Fibroblast of lung (primary cell): ENCODE results near the gene MAP3K8. TPM values are rescaled to one million over a fixed set of nuclear protein-coding genes. Genes with fewer than 3 reads are reported as not detected.

Source experiments
- DNase-seq, 2 donors: peaks; one replicate each; pipeline versions ENCODE4 v3.0.0 to v3.0.0-alpha.2; 2010; ENCODE audit warnings: low read depth in 2 of 2
- H2AFZ ChIP-seq: 2 replicates; pipeline ENCODE4 v1.5.1; 2012; ENCODE audit warnings: low read length, control low read depth, inconsistent platforms
- H3K27ac ChIP-seq: 2 replicates; pipeline ENCODE4 v1.5.1; 2011; ENCODE audit warnings: low read length, control low read depth; ENCODE audit not compliant: insufficient read depth
- H3K27me3 ChIP-seq: 2 replicates; pipeline ENCODE4 v1.5.1; 2011; ENCODE audit warnings: mild to moderate bottlenecking, low read length; ENCODE audit not compliant: control insufficient read depth, insufficient read depth
- H3K36me3 ChIP-seq: 2 replicates; pipeline ENCODE4 v1.5.1; 2011; ENCODE audit warnings: low read length; ENCODE audit not compliant: control insufficient read depth, insufficient read depth
- H3K4me1 ChIP-seq: 2 replicates; pipeline ENCODE4 v1.5.1; 2011; ENCODE audit warnings: low read length; ENCODE audit not compliant: control insufficient read depth, insufficient read depth; ENCODE audit errors: extremely low read depth
- H3K4me2 ChIP-seq: 2 replicates; pipeline ENCODE4 v1.5.1; 2011; ENCODE audit warnings: low read length, control low read depth; ENCODE audit not compliant: insufficient read depth; ENCODE audit errors: extremely low read depth
- H3K4me3 ChIP-seq, 4 experiments: fragments of 200-600 bp in 1 of 4; sonication (generic) in 1 of 4; replicated peaks in 1 of 4; 2 replicates each; pipeline ENCODE4 v1.5.1; 2011 to 2016; ENCODE audit warnings: low read length in 4 of 4, low read depth in 3 of 4, mild to moderate bottlenecking in 3 of 4, control low read depth in 2 of 4, inconsistent platforms in 1 of 4, mixed read lengths in 1 of 4; ENCODE audit not compliant: insufficient read depth in 1 of 4; ENCODE audit errors: control extremely low read depth in 1 of 4
- H3K79me2 ChIP-seq: 2 replicates; pipeline ENCODE4 v1.5.1; 2012; ENCODE audit warnings: mild to moderate bottlenecking, low read length, inconsistent platforms; ENCODE audit not compliant: control insufficient read depth, insufficient read depth
- H3K9ac ChIP-seq: 2 replicates; pipeline ENCODE4 v1.5.1; 2011; ENCODE audit warnings: mild to moderate bottlenecking, low read length, control low read depth; ENCODE audit not compliant: insufficient read depth
- H3K9me3 ChIP-seq: 2 replicates; pipeline ENCODE4 v1.5.1; 2012; ENCODE audit warnings: low read depth, low read length; ENCODE audit not compliant: control insufficient read depth, insufficient read depth
- H4K20me1 ChIP-seq: 2 replicates; pipeline ENCODE4 v1.5.1; 2011; ENCODE audit warnings: low read length; ENCODE audit not compliant: control insufficient read depth, insufficient read depth; ENCODE audit errors: extremely low read depth
- CTCF ChIP-seq, 2 donors: IDR thresholded peaks in 1 of 2; conservative IDR thresholded peaks in 1 of 2; 1 replicate in 1 of 2; 2 replicates in 1 of 2; pipeline ENCODE4 v1.5.1; 2011 to 2012; ENCODE audit warnings: low read length in 2 of 2, control low read depth in 1 of 2, inconsistent platforms in 1 of 2, low read depth in 1 of 2, mild to moderate bottlenecking in 1 of 2
- EZH2 ChIP-seq: IDR thresholded peaks from 2 replicates; pipeline ENCODE4 v1.5.1; 2012; ENCODE audit warnings: low read length, control low read depth, mild to moderate bottlenecking; ENCODE audit errors: missing control alignments
- polyA plus RNA-seq, 2 donors: library from polyadenylated mRNA; depleted of rRNA in 1 of 2; stranded (reverse) in 1 of 2; unstranded in 1 of 2; fragments of >200 nt; gene quantifications; 2 replicates each; pipeline ENCODE4 v1.2.1, GENCODE V29; 2011 to 2012; ENCODE audit warnings: missing spikeins in 1 of 2
- total RNA-seq: library from RNA; depleted of rRNA; stranded (reverse); fragments of >200 nt; gene quantifications from 2 replicates; pipeline ENCODE4 v1.2.1, GENCODE V29; 2014

The MAP3K8 gene
- total and polyA plus RNA-seq, 2 donors (not counting 1 experiment from before 2014, with no cell fraction given), result 20.0 to 52.6 TPM

- Histone ChIP-seq H3K79me2 (no peaks in the 10 kb centered on the region), H3K4me1 (peaks cover 5% of the 10 kb centered on the region), H3K36me3 (no peaks in the 10 kb centered on the region), H4K20me1 (no peaks in the 10 kb centered on the region), H2AFZ (no peak overlapping the region), H3K9me3 (no peaks in the 10 kb centered on the region), H3K27ac (no peak overlapping the region), H3K4me2 (no peak overlapping the region), H3K9ac (no peak overlapping the region), H3K27me3 (no peaks in the 10 kb centered on the region), H3K4me3 (no peak overlapping the region)
- DNase-seq, result no peak
- TF ChIP-seq CTCF (conservative IDR thresholded peaks at IDR 0.05 in 1 of 2, IDR thresholded peaks at IDR 0.05 in 1 of 2; ENCODE audit: low read depth in 1 of 2, low read length in 2 of 2) (no peak), EZH2 (no peak)
These were observed 60.6 kb downstream of the MAP3K8 start for GRCh38 chr10:30494558-30494957.

DNA sequence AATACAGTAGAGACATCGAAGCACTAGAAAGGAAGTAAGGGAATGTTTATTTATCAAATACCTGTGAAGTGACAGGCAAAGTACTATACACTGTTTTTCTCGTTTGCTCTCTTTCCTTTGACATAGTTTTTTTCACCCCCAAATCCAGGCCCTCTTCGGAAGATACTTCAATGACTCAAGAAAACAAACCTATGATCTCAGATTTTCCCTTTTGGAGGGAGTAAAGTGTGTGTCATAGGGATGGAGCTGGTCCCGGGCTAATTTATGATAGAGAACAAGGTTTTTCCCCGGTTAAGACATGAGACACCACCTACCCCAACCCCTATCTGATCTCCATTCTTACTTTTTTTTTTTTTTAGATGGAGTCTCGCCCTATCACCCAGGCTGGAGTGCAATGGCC lies 61.7 kb downstream of the MAP3K8 start:
- DNase-seq, result peak in 1 of 2 donors; percentile 40
- Histone ChIP-seq H3K27ac (no peak overlapping the region), H3K79me2 (no peaks in the 10 kb centered on the region), H3K4me3 (no peak overlapping the region), H3K27me3 (no peaks in the 10 kb centered on the region), H3K9me3 (no peaks in the 10 kb centered on the region), H3K4me2 (no peak overlapping the region), H2AFZ (no peak overlapping the region), H4K20me1 (no peaks in the 10 kb centered on the region), H3K4me1 (peaks cover 5% of the 10 kb centered on the region), H3K9ac (no peak overlapping the region), H3K36me3 (no peaks in the 10 kb centered on the region)
- no peak for TF ChIP-seq EZH2
- TF ChIP-seq CTCF (conservative IDR thresholded peaks at IDR 0.05 in 1 of 2, IDR thresholded peaks at IDR 0.05 in 1 of 2; ENCODE audit: low read depth in 1 of 2, low read length in 2 of 2), result no peak

- H4K20me1 ChIP-seq, result no peaks in the 10 kb centered on the region
- no peak overlapping the region for H3K4me2 ChIP-seq
- H3K4me1 ChIP-seq, result no peaks in the 10 kb centered on the region
- H3K9me3 ChIP-seq, result no peaks in the 10 kb centered on the region
- H3K36me3 ChIP-seq, result no peaks in the 10 kb centered on the region
- H3K27me3 ChIP-seq, result peaks cover 4% of the 10 kb centered on the region
- no peak overlapping the region for H2AFZ ChIP-seq
- H3K9ac ChIP-seq, result no peak overlapping the region
- no peak overlapping the region for H3K27ac ChIP-seq
- H3K79me2 ChIP-seq, result no peaks in the 10 kb centered on the region
- no peak overlapping the region for H3K4me3 ChIP-seq
- TF ChIP-seq CTCF (conservative IDR thresholded peaks at IDR 0.05 in 1 of 2, IDR thresholded peaks at IDR 0.05 in 1 of 2; ENCODE audit: low read depth in 1 of 2, low read length in 2 of 2), result no peak
- TF ChIP-seq EZH2, result no peak
- DNase-seq, result no peak
These were observed 65.8 kb downstream of the MAP3K8 start for GRCh38 chr10:30499816-30500215.
